Head of caudate nucleus (tissue), 42 donors: Measurements from ENCODE around the gene VAT1L.

Source experiments
- DNase-seq, 42 donors: peaks; one replicate each; pipeline versions ENCODE4 v3.0.0 to v3.0.0-alpha.2; 2020 to 2021; ENCODE audit warnings: mixed read lengths in 7 of 42
- intact Hi-C: fragments of 100-400 bp; cut with DNase I; formaldehyde crosslinking; loops from one replicate; pipeline ENCODE4 v1.15.0; 2022

VAT1L gene

GRCh38 chr16:77780378-77780837 is 8.0 kb upstream of the VAT1L start:
- intact Hi-C loops, result no loop called here
- DNase-seq, result no peak

- intact Hi-C loops, result no loop called here
- no peak for DNase-seq
Measured at GRCh38 chr16:77781091-77781490, 7.3 kb upstream of the VAT1L start.

GRCh38 chr16:77782694-77783093 is 5.7 kb upstream of the VAT1L start:
- DNase-seq, result no peak
- intact Hi-C loops, result no loop called here

- intact Hi-C loops, result no loop called here
- DNase-seq, result no peak
Measured at GRCh38 chr16:77784441-77785372, 3.7 kb upstream of the VAT1L start.

GRCh38 chr16:77785373-77785764 is 3.0 kb upstream of the VAT1L start:
- DNase-seq, result no peak
- intact Hi-C loops, result no loop called here

GRCh38 chr16:77786186-77786847 is 2.0 kb upstream of the VAT1L start:
- DNase-seq, result no peak
- intact Hi-C loops, result no loop called here

- intact Hi-C loops, result no loop called here
- DNase-seq, result no peak
Measured at GRCh38 chr16:77787452-77787851, 912 bp upstream of the VAT1L start.

GRCh38 chr16:77789085-77790008 is 983 bp downstream of the VAT1L start:
- intact Hi-C loops, result no loop called here
- peak in 21 of 42 donors; percentile 2 to 54 (median 31) for DNase-seq

- intact Hi-C loops, result no loop called here
- peak in 10 of 42 donors; percentile 3 to 52 (median 24) for DNase-seq
Measured at GRCh38 chr16:77790009-77790372, 1.6 kb downstream of the VAT1L start.

GRCh38 chr16:77790912-77791311 is 2.5 kb downstream of the VAT1L start:
- intact Hi-C loops, result no loop called here
- peak in 6 of 42 donors; percentile 5 to 49 (median 21) for DNase-seq

GRCh38 chr16:77793417-77793816 is 5.1 kb downstream of the VAT1L start:
- intact Hi-C loops, result no loop called here
- DNase-seq, result no peak

- peak in 2 of 42 donors; percentile 25 to 35 for DNase-seq
- intact Hi-C loops, result no loop called here
Measured at GRCh38 chr16:77794586-77794985, 6.2 kb downstream of the VAT1L start.

GRCh38 chr16:77801817-77802216 is 13.5 kb downstream of the VAT1L start:
- intact Hi-C loops, result no loop called here
- peak in 3 of 42 donors; percentile 11 to 42 (median 11) for DNase-seq

- peak in 5 of 42 donors; percentile 5 to 22 (median 17) for DNase-seq
- intact Hi-C loops, result no loop called here
Measured at GRCh38 chr16:77805398-77805797, 17.0 kb downstream of the VAT1L start.

- intact Hi-C loops, result no loop called here
- peak in 18 of 42 donors; percentile 2 to 69 (median 46) for DNase-seq
Measured at GRCh38 chr16:77807021-77807420, 18.7 kb downstream of the VAT1L start.

GRCh38 chr16:77812856-77813500 is 24.6 kb downstream of the VAT1L start:
- intact Hi-C loops, result no loop called here
- DNase-seq, result peak in 1 of 42 donors; percentile 19

- intact Hi-C loops, result no loop called here
- DNase-seq, result no peak
Measured at GRCh38 chr16:77816293-77816692, 27.9 kb downstream of the VAT1L start.

GRCh38 chr16:77820340-77820739 is 32.0 kb downstream of the VAT1L start:
- no peak for DNase-seq
- intact Hi-C loops, result no loop called here

- intact Hi-C loops, result no loop called here
- DNase-seq, result no peak
Measured at GRCh38 chr16:77822661-77823060, 34.3 kb downstream of the VAT1L start.
